HFFc6 (cell line): ENCODE measurements around the gene CELF5. TPM values are rescaled to one million over a fixed set of nuclear protein-coding genes. Genes with fewer than 3 reads are reported as not detected.

ENCODE experiments used
- DNase-seq: peaks from one replicate; pipeline ENCODE4 v3.0.0-alpha.2; 2018
- H3K27ac Mint-ChIP-seq: 2 replicates; pipeline ENCODE4 v1.8.0; 2020; ENCODE audit warnings: mild to moderate bottlenecking, mixed read lengths
- H3K27me3 Mint-ChIP-seq: 2 replicates; pipeline ENCODE4 v1.8.0; 2021; ENCODE audit warnings: mild to moderate bottlenecking, moderate library complexity, mixed read lengths; ENCODE audit not compliant: insufficient read depth
- H3K36me3 Mint-ChIP-seq: 2 replicates; pipeline ENCODE4 v1.8.0; 2021; ENCODE audit warnings: low read depth, mixed read lengths
- H3K4me1 Mint-ChIP-seq: 2 replicates; pipeline ENCODE4 v1.8.0; 2020; ENCODE audit warnings: low read depth, mixed read lengths
- H3K4me3 Mint-ChIP-seq: 2 replicates; pipeline ENCODE4 v1.8.0; 2020; ENCODE audit warnings: mild to moderate bottlenecking, moderate library complexity, mixed read lengths
- H3K9me3 Mint-ChIP-seq: 2 replicates; pipeline ENCODE4 v1.8.0; 2020; ENCODE audit warnings: mild to moderate bottlenecking, mixed read lengths
- CTCF ChIP-seq: fragments of 200-600 bp; sonication (generic); IDR thresholded peaks from 2 replicates; pipeline ENCODE4 v1.5.0; 2021; ENCODE audit warnings: antibody characterized with exemption, mild to moderate bottlenecking
- total RNA-seq, 6 experiments: library from RNA; stranded (reverse); fragmentation: NEBNext Ultra II Directional; extraction: Animal tissue kit (Norgen Biotek cat#: 25700); gene quantifications; 2 replicates in 1 of 6; 3 replicates in 5 of 6; pipeline ENCODE4 v1.2.3, GENCODE V29; 2021

CELF5 gene
- total RNA-seq, 6 experiments from 2014 or later = 0.20 to 0.46 (median 0.30) TPM; not detected in 3

- H3K9me3 Mint-ChIP-seq = no peaks in the 10 kb centered on the region
- no peak for DNase-seq
- H3K27ac Mint-ChIP-seq = no peak overlapping the region
- peaks cover 6% of the 10 kb centered on the region for H3K27me3 Mint-ChIP-seq
- no peak for TF ChIP-seq CTCF
- H3K4me1 Mint-ChIP-seq = no peaks in the 10 kb centered on the region
- no peak overlapping the region for H3K4me3 Mint-ChIP-seq
- H3K36me3 Mint-ChIP-seq = no peaks in the 10 kb centered on the region
Observed at GRCh38 chr19:3208317-3209207, 15.9 kb upstream of the CELF5 start.

- Mint-ChIP-seq H3K4me1 (no peaks in the 10 kb centered on the region), H3K27ac (no peak overlapping the region), H3K4me3 (no peak overlapping the region), H3K9me3 (no peaks in the 10 kb centered on the region), H3K36me3 (no peaks in the 10 kb centered on the region), H3K27me3 (peaks cover 5% of the 10 kb centered on the region)
- peak; percentile 17 for DNase-seq
- TF ChIP-seq CTCF = peak; percentile 72
Observed at GRCh38 chr19:3210347-3211017, 14.0 kb upstream of the CELF5 start.

DNA sequence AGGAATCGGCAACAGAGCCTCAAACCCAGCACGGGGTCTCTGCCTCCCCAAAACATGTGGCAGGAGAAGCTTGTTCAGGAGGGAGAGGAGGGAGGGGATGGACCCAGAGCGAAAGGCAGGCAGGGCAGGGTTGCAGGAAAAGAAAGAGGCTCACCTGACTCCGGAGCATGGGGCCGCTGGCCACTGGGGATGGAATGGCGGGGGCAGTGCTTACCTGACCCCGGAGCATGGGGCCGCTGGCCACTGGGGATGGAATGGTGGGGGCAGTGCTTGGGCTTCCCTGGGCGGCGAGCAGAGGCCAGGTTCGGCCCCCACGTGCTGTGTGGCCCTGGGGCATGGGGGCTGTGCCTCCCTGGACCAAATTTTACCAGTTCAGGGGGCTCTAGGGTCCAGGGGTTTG is 13.3 kb upstream of the CELF5 start:
- Mint-ChIP-seq H3K27me3 (peaks cover 4% of the 10 kb centered on the region), H3K27ac (no peak overlapping the region), H3K36me3 (no peaks in the 10 kb centered on the region), H3K4me1 (no peaks in the 10 kb centered on the region), H3K9me3 (no peaks in the 10 kb centered on the region), H3K4me3 (no peak overlapping the region)
- no peak for DNase-seq
- no peak for TF ChIP-seq CTCF

GRCh38 chr19:3213159-3213558 is 11.3 kb upstream of the CELF5 start:
- no peak for TF ChIP-seq CTCF
- Mint-ChIP-seq H3K27ac (no peak overlapping the region), H3K27me3 (peaks cover 4% of the 10 kb centered on the region), H3K36me3 (0 out of 2 replicates have a peak, but pooled peaks cover 5% of the 10 kb centered on the region), H3K9me3 (no peaks in the 10 kb centered on the region), H3K4me3 (no peak overlapping the region), H3K4me1 (no peaks in the 10 kb centered on the region)
- no peak for DNase-seq

DNA sequence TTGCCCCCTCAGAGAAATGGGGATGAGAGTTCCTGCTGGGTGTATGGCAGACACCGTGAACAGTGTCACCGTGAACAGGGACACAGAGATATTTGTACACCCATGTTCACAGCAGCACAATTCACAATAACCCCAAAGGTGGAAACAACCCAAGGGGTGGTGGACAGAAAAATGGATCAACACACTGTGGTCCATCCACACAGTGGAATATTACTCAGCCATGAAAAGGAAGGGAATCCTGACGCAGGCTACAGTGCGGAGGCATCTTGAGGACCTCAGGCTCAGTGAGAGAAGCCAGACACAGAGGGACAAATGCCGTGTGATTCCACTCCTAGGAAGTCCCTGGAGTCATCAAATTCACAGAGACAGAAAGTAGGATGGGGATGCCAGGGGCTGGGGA is 7.6 kb upstream of the CELF5 start:
- H3K27me3 Mint-ChIP-seq = peaks cover 2% of the 10 kb centered on the region; the same call in 1 of the 2 replicates
- H3K4me1 Mint-ChIP-seq = no peaks in the 10 kb centered on the region
- H3K27ac Mint-ChIP-seq = no peak overlapping the region
- H3K4me3 Mint-ChIP-seq = no peak overlapping the region
- H3K9me3 Mint-ChIP-seq = no peaks in the 10 kb centered on the region
- DNase-seq = no peak
- no peak for TF ChIP-seq CTCF
- H3K36me3 Mint-ChIP-seq = 0 out of 2 replicates have a peak, but pooled peaks cover 5% of the 10 kb centered on the region
